HG03175 (cell line): ENCODE data around the gene TPCN2.

Experiments
- ATAC-seq: cut with Tn5 transposase; IDR thresholded peaks from one replicate; pipeline ENCODE4 v1.9.1; 2021; ENCODE audit warnings: mild to moderate bottlenecking, moderate library complexity; ENCODE audit not compliant: unreplicated experiment

The TPCN2 gene

GRCh38 chr11:69180226-69180625 is 131.5 kb downstream of the TPCN2 start:
- ATAC-seq = no peak

GRCh38 chr11:69180726-69181125 is 132.0 kb downstream of the TPCN2 start:
- ATAC-seq = no peak

GRCh38 chr11:69183613-69184012 is 134.9 kb downstream of the TPCN2 start:
- no peak for ATAC-seq
